GM12878 (cell line): ENCODE data around the gene NDC80. TPM values are rescaled to one million over a fixed set of nuclear protein-coding genes. Genes with fewer than 3 reads are reported as not detected.

ENCODE experiments used
- ATAC-seq: fragments of 200-7000 bp; cut with Tn5 transposase; 3 replicates; pipeline ENCODE4 v1.9.1; 2020; ENCODE audit warnings: mild to moderate bottlenecking, moderate library complexity
- BruUV-seq: library from RNA; stranded (reverse); fragments of 400-500 nt; replicated peaks from 2 replicates; lab custom pipeline; 2021; lab: Mats Ljungman, UMichigan
- CTCF ChIA-PET: fragments of 300-600 bp; sonication (Branson Sonifier 250); formaldehyde crosslinking; extraction: SDS; loops from one replicate; lab custom pipeline; 2021; ENCODE audit warnings: inconsistent platforms; lab: Yijun Ruan, JAX
- POLR2A ChIA-PET: fragments of 350-600 bp; formaldehyde crosslinking; extraction: SDS; loops from one replicate; lab custom pipeline; 2021; ENCODE audit warnings: inconsistent platforms; lab: Charles Lee
- RAD21 ChIA-PET: fragments of 300-600 bp; sonication (Branson Sonifier 250); formaldehyde crosslinking; loops from one replicate; lab custom pipeline; 2023; ENCODE audit warnings: antibody characterized with exemption; ENCODE audit not compliant: unreplicated experiment; lab: Charles Lee
- SMC1A ChIA-PET: fragments of 300-600 bp; sonication (Branson Sonifier 250); formaldehyde crosslinking; loops from one replicate; lab custom pipeline; 2023; ENCODE audit not compliant: unreplicated experiment, uncharacterized antibody; lab: Charles Lee
- DNase-seq: peaks from one replicate; pipeline ENCODE4 v3.0.0-alpha.2; 2011; ENCODE audit warnings: low read depth, low spot score
- FAIRE-seq: peaks from 3 replicates; lab custom pipeline; 2011; peaks lifted over from hg19 to GRCh38; lab: Jason Lieb, UNC
- H2AFZ ChIP-seq: 2 replicates; pipeline ENCODE4 v1.6.0; 2011; ENCODE audit warnings: low read depth, low read length, control low read depth; ENCODE audit not compliant: control insufficient read depth
- H3K27ac ChIP-seq: 2 replicates; pipeline ENCODE4 v1.5.1; 2011; ENCODE audit warnings: control low read depth; ENCODE audit not compliant: control insufficient read depth, insufficient read depth
- H3K27me3 ChIP-seq, 2 experiments: replicated peaks in 1 of 2; 2 replicates each; pipeline versions ENCODE4 v1.6.0 to v1.6.1; 2011; ENCODE audit warnings: low read length in 1 of 2; ENCODE audit not compliant: control insufficient read depth in 2 of 2, insufficient read depth in 2 of 2
- H3K36me3 ChIP-seq, 2 experiments: 2 replicates each; pipeline ENCODE4 v1.5.1; 2011; ENCODE audit warnings: low read length in 1 of 2; ENCODE audit not compliant: control insufficient read depth in 2 of 2, insufficient read depth in 2 of 2
- H3K4me1 ChIP-seq: 2 replicates; pipeline ENCODE4 v1.6.1; 2011; ENCODE audit warnings: mild to moderate bottlenecking, low read length, moderate library complexity, mixed read lengths; ENCODE audit not compliant: control insufficient read depth, insufficient read depth
- H3K4me2 ChIP-seq: 2 replicates; pipeline ENCODE4 v1.6.0; 2011; ENCODE audit warnings: control low read depth; ENCODE audit not compliant: control insufficient read depth, insufficient read depth
- H3K4me3 ChIP-seq: fragments of 200-600 bp; sonication (generic); 2 replicates; pipeline ENCODE4 v1.5.1; 2016
- H3K79me2 ChIP-seq: 2 replicates; pipeline ENCODE4 v1.6.0; 2011; ENCODE audit warnings: low read length; ENCODE audit not compliant: control insufficient read depth, insufficient read depth
- H3K9ac ChIP-seq: 2 replicates; pipeline ENCODE4 v1.8.0; 2011; ENCODE audit warnings: low read length, control low read depth, mixed read lengths; ENCODE audit not compliant: control insufficient read depth, insufficient read depth
- H3K9me3 ChIP-seq: replicated peaks from 3 replicates; pipeline ENCODE4 v1.5.1; 2011; ENCODE audit warnings: mild to moderate bottlenecking, low read length; ENCODE audit not compliant: control insufficient read depth, insufficient read depth
- H4K20me1 ChIP-seq: 2 replicates; pipeline ENCODE4 v1.6.0; 2011; ENCODE audit not compliant: control insufficient read depth, insufficient read depth
- BCL11A ChIP-seq: IDR thresholded peaks from 2 replicates; pipeline ENCODE4 v1.6.1; 2011; ENCODE audit warnings: low read depth, low read length
- MYB ChIP-seq: fragments of 150-350 bp; IDR thresholded peaks from 2 replicates; pipeline ENCODE4 v1.6.1; 2014; ENCODE audit warnings: mild to moderate bottlenecking, low read depth, low read length, borderline replicate concordance
- NBN ChIP-seq: fragments of 450-650 bp; IDR thresholded peaks from 2 replicates; pipeline ENCODE4 v1.6.1; 2016
- NFYA ChIP-seq: IDR thresholded peaks from 2 replicates; pipeline ENCODE4 v1.6.1; 2011; ENCODE audit warnings: low read depth, mild to moderate bottlenecking, low read length, improper control_type of control experiment, borderline replicate concordance
- SIX5 ChIP-seq: IDR thresholded peaks from 2 replicates; pipeline ENCODE4 v1.6.1; 2011; ENCODE audit warnings: mild to moderate bottlenecking, low read depth, low read length, moderate library complexity; ENCODE audit not compliant: severe bottlenecking
- SMAD1 ChIP-seq: fragments of 450-650 bp; IDR thresholded peaks from 2 replicates; pipeline ENCODE4 v1.6.1; 2018; ENCODE audit warnings: mild to moderate bottlenecking, low read depth; ENCODE audit not compliant: partially characterized antibody
- SMC3 ChIP-seq: IDR thresholded peaks from 2 replicates; pipeline ENCODE4 v1.6.1; 2011; ENCODE audit warnings: low read length, improper control_type of control experiment, borderline replicate concordance
- TCF7 ChIP-seq: IDR thresholded peaks from 2 replicates; pipeline ENCODE4 v1.6.1; 2014; ENCODE audit warnings: antibody characterized with exemption, borderline replicate concordance
- WRNIP1 ChIP-seq: IDR thresholded peaks from 2 replicates; pipeline ENCODE4 v1.6.1; 2011; ENCODE audit warnings: low read depth, low read length, improper control_type of control experiment, borderline replicate concordance
- ZNF274 ChIP-seq: IDR thresholded peaks from one replicate; pipeline ENCODE4 v1.8.0; 2011; ENCODE audit not compliant: insufficient read length, insufficient read depth
- WGBS: methylation state at CpG from one replicate; pipeline ENCODE4 v1.1.6; 2016; ENCODE audit warnings: low lambda C conversion rate; ENCODE audit not compliant: insufficient replicate concordance, insufficient coverage; ENCODE audit errors: missing lambda C conversion rate; 5-methylcytosine and 5-hydroxymethylcytosine counted together
- in situ Hi-C: fragments of 300-500 bp; cut with MboI; formaldehyde crosslinking; loops from 9 replicates; pipeline ENCODE4 v1.14.3; 2018; ENCODE audit warnings: mixed read lengths
- intact Hi-C: fragments of 100-400 bp; cut with micrococcal nuclease; formaldehyde crosslinking; loops from one replicate; pipeline ENCODE4 v1.14.2; 2022; ENCODE audit not compliant: unreplicated experiment
- polyA plus RNA-seq, 11 experiments: library from polyadenylated mRNA; depleted of rRNA in 4 of 11; unstranded in 6 of 11; stranded (reverse) in 5 of 11; fragments of >200 nt; fragmentation: Nextera tagmentation in 4 of 11; fragmentation: Illumina TruSeq in 1 of 11; extraction: Ambion mirVana in 4 of 11; extraction: Trizol in 1 of 11; gene quantifications; 1 replicate in 1 of 11; 2 replicates in 10 of 11; pipeline versions ENCODE4 v1.2.1 to v1.2.3, GENCODE V29; 2011 to 2016; ENCODE audit warnings: inconsistent platforms in 2 of 11, missing spikeins in 2 of 11, low read depth in 1 of 11
- total RNA-seq, 4 experiments: library from RNA; depleted of rRNA in 3 of 4; stranded (reverse); fragments of >200 nt in 3 of 4; fragmentation: Illumina TruSeq in 1 of 4; extraction: Trizol in 1 of 4; gene quantifications; 2 replicates each; pipeline versions ENCODE4 v1.2.1 to v1.2.3, GENCODE V29; 2013 to 2021
- TF ChIP-seq, protein P1 (sequence below): IDR thresholded peaks from 2 replicates; pipeline ENCODE4 v1.6.1; 2012; ENCODE audit warnings: low read length, inconsistent platforms
- TF ChIP-seq, protein P2 (sequence below): fragments of 450-650 bp; IDR thresholded peaks from 2 replicates; pipeline ENCODE4 v1.6.1; 2018; ENCODE audit warnings: borderline replicate concordance, mild to moderate bottlenecking; ENCODE audit not compliant: partially characterized antibody
- TF ChIP-seq, protein P3 (sequence below): IDR thresholded peaks from 2 replicates; pipeline ENCODE4 v1.6.1; 2012; ENCODE audit warnings: low read depth, low read length, improper control_type of control experiment
- TF ChIP-seq, protein P4 (sequence below): fragments of 450-650 bp; IDR thresholded peaks from 2 replicates; pipeline ENCODE4 v1.6.1; 2016; ENCODE audit warnings: mild to moderate bottlenecking

The NDC80 gene
- total and polyA plus RNA-seq, 10 of the 15 experiments (the other 5 are each of a cell fraction or from before 2014, with no cell fraction given): 36.5 to 80.8 (median 54.7) TPM

DNA sequence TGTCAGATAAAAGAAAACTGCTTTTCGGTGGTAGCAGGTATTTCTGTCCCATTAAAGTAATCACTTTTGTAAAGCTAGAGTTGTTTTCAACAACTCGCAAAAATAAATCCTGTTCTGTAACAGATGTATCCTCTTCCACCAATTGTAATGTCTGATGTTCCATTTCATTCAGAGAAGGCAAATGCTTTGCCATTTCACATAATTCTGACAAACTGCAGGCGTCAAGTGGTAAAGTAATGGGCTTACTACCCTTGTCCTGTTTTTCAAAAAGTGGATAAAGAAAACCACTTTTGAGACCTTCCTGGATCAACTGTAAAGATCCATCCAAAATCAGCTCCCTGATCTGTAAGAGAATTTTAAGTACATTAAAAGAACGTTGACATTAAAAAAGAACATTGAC is 16.7 kb upstream of the NDC80 start (continued):
- TF ChIP-seq, protein P1, sequence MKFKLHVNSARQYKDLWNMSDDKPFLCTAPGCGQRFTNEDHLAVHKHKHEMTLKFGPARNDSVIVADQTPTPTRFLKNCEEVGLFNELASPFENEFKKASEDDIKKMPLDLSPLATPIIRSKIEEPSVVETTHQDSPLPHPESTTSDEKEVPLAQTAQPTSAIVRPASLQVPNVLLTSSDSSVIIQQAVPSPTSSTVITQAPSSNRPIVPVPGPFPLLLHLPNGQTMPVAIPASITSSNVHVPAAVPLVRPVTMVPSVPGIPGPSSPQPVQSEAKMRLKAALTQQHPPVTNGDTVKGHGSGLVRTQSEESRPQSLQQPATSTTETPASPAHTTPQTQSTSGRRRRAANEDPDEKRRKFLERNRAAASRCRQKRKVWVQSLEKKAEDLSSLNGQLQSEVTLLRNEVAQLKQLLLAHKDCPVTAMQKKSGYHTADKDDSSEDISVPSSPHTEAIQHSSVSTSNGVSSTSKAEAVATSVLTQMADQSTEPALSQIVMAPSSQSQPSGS: no peak
- TF ChIP-seq, all 136 proteins: peak for 0

DNA sequence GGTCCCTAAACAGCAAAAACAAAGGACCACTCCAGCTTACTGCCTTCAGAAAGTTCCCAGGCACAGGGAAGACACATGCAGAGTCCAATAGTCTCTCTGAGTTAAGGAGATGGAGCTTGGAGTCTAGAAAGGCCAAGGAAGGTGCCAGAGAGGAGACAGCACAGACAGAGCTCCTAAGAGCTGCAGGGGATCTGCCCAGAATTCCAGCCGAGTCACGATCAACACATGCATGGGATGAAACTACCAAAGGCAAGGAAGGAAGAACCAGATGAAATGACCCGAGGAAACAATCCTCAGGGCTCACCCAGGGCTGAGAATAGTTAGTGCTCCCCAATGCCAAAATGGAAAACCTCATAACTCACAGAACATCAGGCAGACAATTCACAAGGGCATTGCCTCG is 15.5 kb upstream of the NDC80 start:
- no peak overlapping the region for H2AFZ ChIP-seq
- BruUV-seq: no TSS peak
- WGBS: 97% methylated on average over 4 of the region's 4 CpGs
- no peaks in the 10 kb centered on the region for H3K36me3 ChIP-seq
- no peaks in the 10 kb centered on the region for H3K4me1 ChIP-seq
- POLR2A ChIA-PET: no interaction called here
- no peaks in the 10 kb centered on the region for H3K9me3 ChIP-seq
- CTCF ChIA-PET: interaction anchor here (0.7 to 3.6 kb wide), 7 partner anchors 8 to 451 kb away, joined by 3 to 26 read pairs (median 4); no protein-coding TSS in a partner anchor
- H3K4me2 ChIP-seq: no peak overlapping the region
- ATAC-seq (no peak), DNase-seq (no peak), FAIRE-seq (no peak)
- SMC1A ChIA-PET: interaction anchor here (0.9 to 1.9 kb wide), 4 partner anchors 9 to 450 kb away, joined by 3 to 6 read pairs (median 4); no protein-coding TSS in a partner anchor
- RAD21 ChIA-PET: no interaction called here
- H3K9ac ChIP-seq: no peak overlapping the region
- intact Hi-C loops: no loop called here
- no peaks in the 10 kb centered on the region for H3K79me2 ChIP-seq
- no peak overlapping the region for H3K27ac ChIP-seq
- H3K27me3 ChIP-seq: no peaks in the 10 kb centered on the region
- no peaks in the 10 kb centered on the region for H4K20me1 ChIP-seq
- H3K4me3 ChIP-seq: no peak overlapping the region
- in situ Hi-C loops: loop anchor here (10.0 kb wide), 2 partner anchors 971 to 1691 kb away; no protein-coding TSS in a partner anchor
- TF ChIP-seq NBN (no peak), SMC3 (no peak), MYB (no peak), WRNIP1 (no peak), NFYA (no peak), BCL11A (no peak), ZNF274 (no peak), SIX5 (no peak), TCF7 (no peak), SMAD1 (no peak)
- TF ChIP-seq, protein P2, sequence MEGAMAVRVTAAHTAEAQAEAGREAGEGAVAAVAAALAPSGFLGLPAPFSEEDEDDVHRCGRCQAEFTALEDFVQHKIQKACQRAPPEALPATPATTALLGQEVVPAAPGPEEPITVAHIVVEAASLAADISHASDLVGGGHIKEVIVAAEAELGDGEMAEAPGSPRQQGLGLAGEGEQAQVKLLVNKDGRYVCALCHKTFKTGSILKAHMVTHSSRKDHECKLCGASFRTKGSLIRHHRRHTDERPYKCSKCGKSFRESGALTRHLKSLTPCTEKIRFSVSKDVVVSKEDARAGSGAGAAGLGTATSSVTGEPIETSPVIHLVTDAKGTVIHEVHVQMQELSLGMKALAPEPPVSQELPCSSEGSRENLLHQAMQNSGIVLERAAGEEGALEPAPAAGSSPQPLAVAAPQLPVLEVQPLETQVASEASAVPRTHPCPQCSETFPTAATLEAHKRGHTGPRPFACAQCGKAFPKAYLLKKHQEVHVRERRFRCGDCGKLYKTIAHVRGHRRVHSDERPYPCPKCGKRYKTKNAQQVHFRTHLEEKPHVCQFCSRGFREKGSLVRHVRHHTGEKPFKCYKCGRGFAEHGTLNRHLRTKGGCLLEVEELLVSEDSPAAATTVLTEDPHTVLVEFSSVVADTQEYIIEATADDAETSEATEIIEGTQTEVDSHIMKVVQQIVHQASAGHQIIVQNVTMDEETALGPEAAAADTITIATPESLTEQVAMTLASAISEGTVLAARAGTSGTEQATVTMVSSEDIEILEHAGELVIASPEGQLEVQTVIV: no peak
- TF ChIP-seq, protein P3, sequence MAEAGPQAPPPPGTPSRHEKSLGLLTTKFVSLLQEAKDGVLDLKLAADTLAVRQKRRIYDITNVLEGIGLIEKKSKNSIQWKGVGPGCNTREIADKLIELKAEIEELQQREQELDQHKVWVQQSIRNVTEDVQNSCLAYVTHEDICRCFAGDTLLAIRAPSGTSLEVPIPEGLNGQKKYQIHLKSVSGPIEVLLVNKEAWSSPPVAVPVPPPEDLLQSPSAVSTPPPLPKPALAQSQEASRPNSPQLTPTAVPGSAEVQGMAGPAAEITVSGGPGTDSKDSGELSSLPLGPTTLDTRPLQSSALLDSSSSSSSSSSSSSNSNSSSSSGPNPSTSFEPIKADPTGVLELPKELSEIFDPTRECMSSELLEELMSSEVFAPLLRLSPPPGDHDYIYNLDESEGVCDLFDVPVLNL: no peak
- TF ChIP-seq, protein P4, sequence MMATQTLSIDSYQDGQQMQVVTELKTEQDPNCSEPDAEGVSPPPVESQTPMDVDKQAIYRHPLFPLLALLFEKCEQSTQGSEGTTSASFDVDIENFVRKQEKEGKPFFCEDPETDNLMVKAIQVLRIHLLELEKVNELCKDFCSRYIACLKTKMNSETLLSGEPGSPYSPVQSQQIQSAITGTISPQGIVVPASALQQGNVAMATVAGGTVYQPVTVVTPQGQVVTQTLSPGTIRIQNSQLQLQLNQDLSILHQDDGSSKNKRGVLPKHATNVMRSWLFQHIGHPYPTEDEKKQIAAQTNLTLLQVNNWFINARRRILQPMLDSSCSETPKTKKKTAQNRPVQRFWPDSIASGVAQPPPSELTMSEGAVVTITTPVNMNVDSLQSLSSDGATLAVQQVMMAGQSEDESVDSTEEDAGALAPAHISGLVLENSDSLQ: no peak
